ENCODE measurements around the gene RNF183.

RNF183 gene, protein sequence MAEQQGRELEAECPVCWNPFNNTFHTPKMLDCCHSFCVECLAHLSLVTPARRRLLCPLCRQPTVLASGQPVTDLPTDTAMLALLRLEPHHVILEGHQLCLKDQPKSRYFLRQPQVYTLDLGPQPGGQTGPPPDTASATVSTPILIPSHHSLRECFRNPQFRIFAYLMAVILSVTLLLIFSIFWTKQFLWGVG

DNA sequence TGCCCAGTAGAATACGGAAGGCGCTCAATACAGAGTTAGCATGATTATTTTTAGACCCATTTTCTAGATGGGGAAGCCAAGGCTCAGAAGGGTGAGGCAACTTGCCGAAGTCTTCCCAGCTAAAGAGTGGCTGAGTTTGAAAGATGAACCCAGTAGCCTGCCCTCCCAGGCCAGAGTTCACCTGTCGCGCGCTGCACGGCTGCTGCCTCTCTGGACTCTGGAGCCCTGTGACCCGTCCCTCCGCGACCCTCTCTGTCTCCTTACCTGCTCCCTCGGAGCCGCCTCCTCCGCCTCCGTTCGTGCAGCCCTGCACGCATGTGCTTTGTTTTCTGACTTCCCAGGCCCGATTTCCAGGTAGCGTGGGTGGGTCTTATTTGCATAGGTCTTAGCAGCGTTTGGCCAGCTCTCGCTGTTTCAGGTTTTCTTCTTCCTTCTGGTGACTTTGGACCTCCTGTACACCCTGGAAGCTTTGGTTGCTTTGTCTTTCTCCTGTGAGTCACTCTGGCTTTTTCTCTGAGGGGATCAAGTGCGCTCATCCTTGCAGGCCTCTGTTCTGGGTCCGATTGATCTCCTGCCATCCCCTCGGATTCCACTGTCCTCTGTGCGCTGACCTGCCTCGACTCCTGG is at the start of gene RNF183:
Gene RNF183 (minus strand): TSS at position 585 of the 627 bp plus-strand sequence. CDS start 5,192 bp downstream, outside the sequence.
- Histone ChIP-seq H3K27ac (ENCODE audit: low read depth, low read length) (peak within 1 kb of the TSS; percentile 55), H3K36me3 (ENCODE audit: control insufficient read depth, insufficient read depth, low read length) (no peaks in the 10 kb centered on the region), H3K27me3 (ENCODE audit: control insufficient read depth, insufficient read depth, low read length) (no peaks in the 10 kb centered on the region), H3K4me3 (ENCODE audit: low read depth, low read length) (no peak within 1 kb of the TSS), H3K9me3 (ENCODE audit: control insufficient read depth, insufficient read depth, low read length) (no peaks in the 10 kb centered on the region), H3K4me1 (ENCODE audit: control insufficient read depth, insufficient read depth, low read length) (no peaks in the 10 kb centered on the region), H3K9ac (ENCODE audit: low read depth, low read length) (no peak within 1 kb of the TSS)

DNA sequence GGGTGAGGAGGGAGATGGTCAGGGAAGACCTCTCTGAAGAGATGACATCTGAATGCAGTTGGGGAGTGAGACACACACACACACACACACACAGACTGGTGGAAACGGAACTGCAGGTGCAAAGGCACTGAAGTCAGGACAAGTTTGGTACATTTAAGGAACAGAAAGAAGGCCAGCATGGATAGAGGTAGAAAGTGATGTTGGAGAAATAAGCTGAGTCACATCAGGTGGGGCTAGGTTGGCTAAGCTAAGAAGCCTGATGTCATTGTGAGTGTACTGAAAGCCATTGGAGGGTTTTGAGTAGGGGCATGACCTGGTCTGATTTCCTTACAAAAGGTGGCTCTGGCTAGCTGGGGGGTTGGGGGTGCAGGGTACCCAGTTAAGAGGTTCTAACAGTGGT is 49.2 kb upstream of the RNF183 start:
- H3K4me3 ChIP-seq (ENCODE audit: low read depth, low read length): no peak overlapping the region
- no peaks in the 10 kb centered on the region for H3K9me3 ChIP-seq (ENCODE audit: control insufficient read depth, insufficient read depth, low read length)
- H3K27ac ChIP-seq (ENCODE audit: low read depth, low read length): no peak overlapping the region
- H3K36me3 ChIP-seq (ENCODE audit: control insufficient read depth, insufficient read depth, low read length): no peaks in the 10 kb centered on the region
- H3K4me1 ChIP-seq (ENCODE audit: control insufficient read depth, insufficient read depth, low read length): peaks cover 8% of the 10 kb centered on the region
- peaks cover 22% of the 10 kb centered on the region for H3K27me3 ChIP-seq (ENCODE audit: control insufficient read depth, insufficient read depth, low read length)
- H3K9ac ChIP-seq (ENCODE audit: low read depth, low read length): no peak overlapping the region

DNA sequence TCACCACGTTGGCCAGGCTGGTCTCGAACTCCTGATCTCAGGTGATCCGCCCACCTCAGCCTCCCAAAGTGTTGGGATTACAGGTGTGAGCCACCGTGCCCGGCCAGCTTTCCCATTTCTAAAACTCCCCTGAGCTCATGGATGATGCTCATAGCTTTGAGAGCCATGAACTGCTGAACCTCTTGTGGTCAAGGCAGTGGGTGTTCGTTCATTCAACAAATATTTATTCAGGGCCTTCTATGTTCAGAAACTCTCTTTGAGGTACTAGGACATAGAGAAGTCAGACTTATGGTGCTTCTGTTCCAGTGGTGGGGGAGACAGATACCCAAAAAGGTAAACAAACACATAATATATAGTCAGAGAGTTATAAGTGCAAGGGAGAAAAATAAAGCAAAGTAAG is 48.8 kb upstream of the RNF183 start:
- no peak overlapping the region for H3K9ac ChIP-seq (ENCODE audit: low read depth, low read length)
- H3K27me3 ChIP-seq (ENCODE audit: control insufficient read depth, insufficient read depth, low read length): peaks cover 23% of the 10 kb centered on the region

DNA sequence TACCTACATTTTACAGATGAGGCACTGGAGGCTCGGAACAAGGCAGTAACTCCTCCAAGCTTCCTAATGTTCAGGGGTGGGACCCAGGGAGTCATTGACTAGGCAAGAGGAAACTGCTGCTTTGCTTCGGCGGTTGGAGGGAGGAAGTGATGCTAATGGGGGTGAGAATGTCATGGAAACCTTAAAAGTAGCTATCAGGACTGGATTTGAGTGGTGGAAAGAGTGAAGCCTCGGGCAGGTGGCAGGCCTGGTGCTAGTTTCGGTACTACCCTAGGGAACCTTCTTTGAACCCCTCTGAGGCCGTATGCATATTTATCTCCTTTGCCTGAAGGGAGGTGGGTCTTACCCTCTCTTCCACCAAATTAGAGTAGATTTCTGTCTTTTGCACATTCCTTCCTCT is 47.8 kb upstream of the RNF183 start:
- no peaks in the 10 kb centered on the region for H3K36me3 ChIP-seq (ENCODE audit: control insufficient read depth, insufficient read depth, low read length)
- no peak overlapping the region for H3K27ac ChIP-seq (ENCODE audit: low read depth, low read length)
- H3K4me3 ChIP-seq (ENCODE audit: low read depth, low read length): peak overlapping the region; percentile 74; the same call in 1 of the 2 replicates
- no peaks in the 10 kb centered on the region for H3K9me3 ChIP-seq (ENCODE audit: control insufficient read depth, insufficient read depth, low read length)
- H3K4me1 ChIP-seq (ENCODE audit: control insufficient read depth, insufficient read depth, low read length): peaks cover 8% of the 10 kb centered on the region
- H3K9ac ChIP-seq (ENCODE audit: low read depth, low read length): no peak overlapping the region
- peaks cover 23% of the 10 kb centered on the region for H3K27me3 ChIP-seq (ENCODE audit: control insufficient read depth, insufficient read depth, low read length)

More for the DNA sequence above, 48.8 kb upstream of the RNF183 start:
- Histone ChIP-seq H3K4me1 (ENCODE audit: control insufficient read depth, insufficient read depth, low read length) (peaks cover 8% of the 10 kb centered on the region), H3K36me3 (ENCODE audit: control insufficient read depth, insufficient read depth, low read length) (no peaks in the 10 kb centered on the region), H3K4me3 (ENCODE audit: low read depth, low read length) (no peak overlapping the region), H3K27ac (ENCODE audit: low read depth, low read length) (no peak overlapping the region), H3K9me3 (ENCODE audit: control insufficient read depth, insufficient read depth, low read length) (no peaks in the 10 kb centered on the region)

DNA sequence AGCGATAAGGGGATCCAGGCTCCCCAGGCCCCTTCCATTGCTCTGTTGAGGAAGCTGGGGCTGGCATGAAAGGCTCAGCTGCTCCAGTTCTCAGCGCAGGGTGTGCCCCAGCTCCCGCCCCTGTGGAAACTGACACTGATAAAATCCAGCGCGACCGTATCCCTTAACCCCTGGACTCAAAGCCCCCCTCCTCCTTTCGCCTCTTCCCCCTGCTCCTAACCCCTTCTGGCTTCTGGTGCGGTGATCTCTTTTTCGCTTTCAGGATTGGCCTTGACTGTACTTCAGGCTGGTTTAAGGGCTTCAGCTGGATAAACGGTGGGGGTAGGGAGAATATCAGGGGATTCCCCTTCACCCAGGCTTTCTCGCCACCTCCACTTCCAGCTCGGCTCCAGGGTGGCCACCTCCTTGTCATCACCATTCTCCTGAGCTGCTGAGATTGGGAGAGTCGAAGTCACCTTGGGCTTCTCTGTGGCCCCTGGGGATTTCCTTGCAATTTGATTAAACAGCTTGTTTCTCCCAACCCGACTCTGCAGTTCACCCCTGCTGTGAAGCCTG is 47.0 kb upstream of the RNF183 start:
- Histone ChIP-seq H3K4me1 (ENCODE audit: control insufficient read depth, insufficient read depth, low read length) (peaks cover 8% of the 10 kb centered on the region), H3K4me3 (ENCODE audit: low read depth, low read length) (peak overlapping the region; percentile 74), H3K36me3 (ENCODE audit: control insufficient read depth, insufficient read depth, low read length) (no peaks in the 10 kb centered on the region), H3K27me3 (ENCODE audit: control insufficient read depth, insufficient read depth, low read length) (peaks cover 23% of the 10 kb centered on the region), H3K27ac (ENCODE audit: low read depth, low read length) (no peak overlapping the region), H3K9me3 (ENCODE audit: control insufficient read depth, insufficient read depth, low read length) (no peaks in the 10 kb centered on the region), H3K9ac (ENCODE audit: low read depth, low read length) (0 out of 2 replicates have a peak overlapping the region, but pooled peaks have one; percentile 57)

DNA sequence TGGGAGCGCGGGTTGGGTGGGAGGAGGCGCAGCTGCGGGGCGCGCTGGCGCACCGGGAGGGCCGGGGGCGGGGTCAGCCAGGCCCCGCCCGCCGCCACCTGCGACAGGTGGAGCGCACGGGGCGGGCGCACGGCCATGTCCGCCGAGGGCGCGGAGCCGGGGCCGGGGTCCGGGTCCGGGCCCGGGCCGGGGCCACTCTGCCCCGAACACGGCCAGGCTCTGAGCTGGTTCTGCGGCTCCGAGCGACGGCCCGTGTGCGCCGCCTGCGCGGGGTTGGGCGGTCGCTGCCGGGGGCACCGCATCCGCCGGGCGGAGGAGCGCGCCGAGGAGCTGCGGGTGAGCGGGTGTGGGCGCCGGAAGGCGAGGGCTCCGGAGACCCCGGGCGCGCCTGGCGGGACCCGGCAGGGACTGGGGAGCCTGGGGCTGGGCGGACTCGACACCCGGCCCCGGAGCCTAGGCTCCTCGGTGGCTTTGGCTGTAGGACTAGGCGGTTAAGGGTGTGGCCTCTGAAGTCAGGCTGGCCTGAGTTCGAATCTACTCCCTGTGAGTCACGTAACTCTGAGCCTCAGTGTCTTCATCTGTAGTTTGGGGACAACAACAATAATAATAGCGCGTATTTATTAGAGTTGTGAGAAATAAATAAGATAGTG is 46.4 kb upstream of the RNF183 start, which contains the start of gene BSPRY:
Gene BSPRY (plus strand): TSS at position 97 of the 650 bp plus-strand sequence. CDS start 39 bp downstream, at position 136.
- Histone ChIP-seq H3K4me3 (ENCODE audit: low read depth, low read length) (peak within 1 kb of the TSS; percentile 74), H3K9me3 (ENCODE audit: control insufficient read depth, insufficient read depth, low read length) (no peaks in the 10 kb centered on the region)

DNA sequence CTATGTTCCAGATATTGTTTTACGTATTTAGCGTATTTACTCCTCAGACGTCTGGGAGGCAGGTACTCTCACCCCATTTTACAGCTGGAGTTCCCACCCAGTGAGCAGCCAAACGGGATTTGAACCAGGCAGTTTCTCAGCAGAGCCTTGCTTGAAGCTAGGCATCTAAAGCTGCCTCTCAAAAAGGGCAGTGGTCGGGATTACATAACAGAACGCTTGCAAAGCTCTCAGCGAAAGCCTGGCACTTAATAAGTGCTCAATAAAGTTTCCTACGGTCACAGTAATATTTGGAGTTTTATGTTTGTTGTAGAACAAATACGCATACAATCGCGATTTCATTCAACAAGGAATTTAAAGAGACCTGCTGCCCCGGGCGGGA is 45.9 kb upstream of the RNF183 start:
- peak overlapping the region; percentile 74 for H3K4me3 ChIP-seq (ENCODE audit: low read depth, low read length)
- no peak overlapping the region for H3K9ac ChIP-seq (ENCODE audit: low read depth, low read length)
- H3K27me3 ChIP-seq (ENCODE audit: control insufficient read depth, insufficient read depth, low read length): peaks cover 23% of the 10 kb centered on the region
- no peaks in the 10 kb centered on the region for H3K36me3 ChIP-seq (ENCODE audit: control insufficient read depth, insufficient read depth, low read length)
- no peaks in the 10 kb centered on the region for H3K9me3 ChIP-seq (ENCODE audit: control insufficient read depth, insufficient read depth, low read length)
- H3K27ac ChIP-seq (ENCODE audit: low read depth, low read length): no peak overlapping the region
- H3K4me1 ChIP-seq (ENCODE audit: control insufficient read depth, insufficient read depth, low read length): peaks cover 8% of the 10 kb centered on the region

More for the DNA sequence above, 46.4 kb upstream of the RNF183 start, which contains the start of gene BSPRY:
- peaks cover 23% of the 10 kb centered on the region for H3K27me3 ChIP-seq (ENCODE audit: control insufficient read depth, insufficient read depth, low read length)
- no peaks in the 10 kb centered on the region for H3K36me3 ChIP-seq (ENCODE audit: control insufficient read depth, insufficient read depth, low read length)
- peak within 1 kb of the TSS; percentile 57; the same call in 1 of the 2 replicates for H3K9ac ChIP-seq (ENCODE audit: low read depth, low read length)
- no peak within 1 kb of the TSS for H3K27ac ChIP-seq (ENCODE audit: low read depth, low read length)
- H3K4me1 ChIP-seq (ENCODE audit: control insufficient read depth, insufficient read depth, low read length): peaks cover 8% of the 10 kb centered on the region

DNA sequence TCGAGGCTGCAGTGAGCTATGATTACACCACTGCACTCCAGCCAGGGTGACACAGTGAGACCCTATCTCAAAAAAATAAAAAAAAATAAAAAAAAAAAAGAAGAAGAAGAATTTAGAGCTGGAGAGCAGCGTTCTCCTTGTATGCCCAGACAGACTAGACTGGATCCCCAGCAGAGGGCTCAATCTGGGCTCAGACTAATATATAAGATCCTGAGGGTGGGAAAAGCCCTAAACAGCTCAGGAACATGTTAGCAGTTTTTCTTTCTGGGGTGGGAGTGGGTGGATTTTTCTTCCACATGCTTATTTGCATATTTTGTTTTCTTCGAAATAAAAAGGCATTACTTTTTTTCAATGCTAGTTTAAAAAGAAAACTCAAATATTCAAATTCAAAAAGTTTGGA is 45.3 kb upstream of the RNF183 start:
- peaks cover 8% of the 10 kb centered on the region for H3K4me1 ChIP-seq (ENCODE audit: control insufficient read depth, insufficient read depth, low read length)

DNA sequence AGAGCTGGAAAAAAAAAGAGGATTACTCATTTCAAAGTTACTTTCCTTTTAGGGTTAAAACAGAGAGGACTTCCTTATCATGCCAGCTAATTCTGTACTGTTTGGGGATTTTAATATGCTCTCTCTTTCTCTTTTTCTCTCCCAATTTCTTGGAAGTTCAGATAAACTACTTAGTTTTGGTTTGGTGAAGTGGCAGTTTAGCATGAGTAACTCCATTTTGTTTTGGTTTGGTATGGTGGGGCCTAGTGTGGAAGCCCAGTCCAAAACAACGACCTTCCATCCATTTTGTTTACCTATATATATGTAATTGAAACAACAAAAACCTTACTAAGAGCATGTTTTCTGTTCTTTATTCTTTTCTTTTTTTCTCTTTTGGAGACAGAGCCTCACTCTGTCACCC is 42.5 kb upstream of the RNF183 start:
- no peak overlapping the region for H3K9ac ChIP-seq (ENCODE audit: low read depth, low read length)
- H3K9me3 ChIP-seq (ENCODE audit: control insufficient read depth, insufficient read depth, low read length): no peaks in the 10 kb centered on the region
- no peak overlapping the region for H3K4me3 ChIP-seq (ENCODE audit: low read depth, low read length)
- no peaks in the 10 kb centered on the region for H3K36me3 ChIP-seq (ENCODE audit: control insufficient read depth, insufficient read depth, low read length)
- peaks cover 6% of the 10 kb centered on the region for H3K4me1 ChIP-seq (ENCODE audit: control insufficient read depth, insufficient read depth, low read length)
- H3K27ac ChIP-seq (ENCODE audit: low read depth, low read length): no peak overlapping the region
- H3K27me3 ChIP-seq (ENCODE audit: control insufficient read depth, insufficient read depth, low read length): peaks cover 31% of the 10 kb centered on the region

More for the DNA sequence above, 45.3 kb upstream of the RNF183 start:
- no peak overlapping the region for H3K4me3 ChIP-seq (ENCODE audit: low read depth, low read length)
- H3K27me3 ChIP-seq (ENCODE audit: control insufficient read depth, insufficient read depth, low read length): peaks cover 23% of the 10 kb centered on the region
- no peaks in the 10 kb centered on the region for H3K36me3 ChIP-seq (ENCODE audit: control insufficient read depth, insufficient read depth, low read length)
- H3K27ac ChIP-seq (ENCODE audit: low read depth, low read length): no peak overlapping the region
- no peak overlapping the region for H3K9ac ChIP-seq (ENCODE audit: low read depth, low read length)
- H3K9me3 ChIP-seq (ENCODE audit: control insufficient read depth, insufficient read depth, low read length): no peaks in the 10 kb centered on the region

DNA sequence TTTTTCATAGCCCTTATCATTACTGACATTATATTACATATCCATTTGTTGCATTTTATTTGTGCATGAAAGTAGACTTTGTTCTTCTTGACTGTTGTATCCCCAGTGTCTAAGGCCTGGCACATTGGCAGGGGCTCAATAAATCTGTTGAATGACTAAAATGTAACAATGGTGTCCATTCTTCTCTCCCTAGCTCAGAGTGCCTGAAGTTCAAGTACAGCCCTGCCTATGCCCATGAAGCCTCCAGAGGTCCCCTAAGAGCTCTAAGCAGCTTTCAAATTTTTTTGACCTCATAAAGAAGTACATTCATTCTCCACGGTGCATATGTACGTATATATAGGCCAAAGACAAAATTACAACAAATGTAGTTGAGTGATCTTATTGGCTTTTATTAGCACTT is 42.0 kb upstream of the RNF183 start:
- H3K4me3 ChIP-seq (ENCODE audit: low read depth, low read length): no peak overlapping the region
- H3K4me1 ChIP-seq (ENCODE audit: control insufficient read depth, insufficient read depth, low read length): peaks cover 1% of the 10 kb centered on the region
- no peak overlapping the region for H3K9ac ChIP-seq (ENCODE audit: low read depth, low read length)
- no peak overlapping the region for H3K27ac ChIP-seq (ENCODE audit: low read depth, low read length)
- no peaks in the 10 kb centered on the region for H3K9me3 ChIP-seq (ENCODE audit: control insufficient read depth, insufficient read depth, low read length)
- peaks cover 26% of the 10 kb centered on the region for H3K27me3 ChIP-seq (ENCODE audit: control insufficient read depth, insufficient read depth, low read length)
- no peaks in the 10 kb centered on the region for H3K36me3 ChIP-seq (ENCODE audit: control insufficient read depth, insufficient read depth, low read length)
